ENCODE data around the gene NEU3.
"Not testable (repeated sequence)": the region's sequence is repeated elsewhere in the genome, so short reads cannot be mapped to it uniquely, and the experiment has no call there.

The NEU3 gene, protein sequence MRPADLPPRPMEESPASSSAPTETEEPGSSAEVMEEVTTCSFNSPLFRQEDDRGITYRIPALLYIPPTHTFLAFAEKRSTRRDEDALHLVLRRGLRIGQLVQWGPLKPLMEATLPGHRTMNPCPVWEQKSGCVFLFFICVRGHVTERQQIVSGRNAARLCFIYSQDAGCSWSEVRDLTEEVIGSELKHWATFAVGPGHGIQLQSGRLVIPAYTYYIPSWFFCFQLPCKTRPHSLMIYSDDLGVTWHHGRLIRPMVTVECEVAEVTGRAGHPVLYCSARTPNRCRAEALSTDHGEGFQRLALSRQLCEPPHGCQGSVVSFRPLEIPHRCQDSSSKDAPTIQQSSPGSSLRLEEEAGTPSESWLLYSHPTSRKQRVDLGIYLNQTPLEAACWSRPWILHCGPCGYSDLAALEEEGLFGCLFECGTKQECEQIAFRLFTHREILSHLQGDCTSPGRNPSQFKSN

DNA sequence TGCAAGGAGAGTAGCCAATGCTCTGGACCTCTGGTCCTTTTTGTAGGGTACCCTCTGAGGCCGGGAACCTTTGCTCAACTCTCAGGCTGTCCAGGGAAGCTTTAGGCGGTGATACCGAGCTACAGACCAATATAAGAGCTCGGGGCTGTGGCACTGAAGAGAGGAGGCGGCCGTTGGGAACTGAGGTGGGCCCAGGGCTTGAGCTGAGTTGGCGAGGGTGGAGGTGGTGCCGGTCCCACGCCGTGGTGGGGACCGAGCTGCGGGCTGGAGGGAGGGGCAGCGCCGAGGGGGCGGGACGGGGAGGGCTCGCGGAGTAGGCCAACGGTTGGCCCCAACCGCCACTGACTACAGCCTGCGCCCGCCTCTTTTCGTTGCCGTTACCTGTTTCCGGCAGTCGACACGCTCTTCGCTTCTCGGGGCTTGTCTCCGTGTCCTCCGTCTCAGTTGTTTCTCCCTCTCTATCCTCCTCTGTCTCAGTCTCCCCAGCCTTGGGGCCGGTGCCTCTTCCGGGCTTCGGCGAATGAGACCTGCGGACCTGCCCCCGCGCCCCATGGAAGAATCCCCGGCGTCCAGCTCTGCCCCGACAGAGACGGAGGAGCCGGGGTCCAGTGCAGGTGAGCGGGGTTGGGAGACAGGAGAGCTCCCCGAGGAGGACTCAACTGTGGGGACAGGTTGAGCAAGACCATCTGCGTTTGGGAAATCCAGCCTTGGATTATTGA, at the start of gene NEU3:
TSS of gene NEU3 (plus strand) at position 393 of the 719 bp plus-strand sequence. CDS start at position 521, 128 bp downstream.
- DNase-seq (ENCODE audit: low spot score) = peak; percentile 47

DNA sequence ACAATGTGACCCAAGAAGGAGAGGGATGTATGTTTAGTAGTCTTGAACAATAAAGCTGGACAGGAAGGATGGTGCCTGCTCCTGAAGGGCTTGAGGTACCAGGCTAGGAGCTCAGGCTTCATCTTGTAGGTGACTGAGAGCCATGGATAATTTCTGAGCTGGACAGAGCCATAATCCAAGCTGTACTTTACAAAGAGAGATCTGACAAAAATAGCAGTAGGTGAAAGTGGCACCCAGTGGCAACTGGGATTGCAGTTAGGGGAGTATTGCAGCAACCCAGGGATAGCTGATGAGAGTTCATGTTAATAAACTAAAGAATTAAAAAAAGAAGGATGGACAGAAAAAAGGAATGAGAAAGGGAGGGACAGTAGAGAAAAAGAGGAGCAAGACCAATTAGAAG, 47.2 kb upstream of the NEU3 start:
- no peak for DNase-seq (ENCODE audit: low spot score)

DNA sequence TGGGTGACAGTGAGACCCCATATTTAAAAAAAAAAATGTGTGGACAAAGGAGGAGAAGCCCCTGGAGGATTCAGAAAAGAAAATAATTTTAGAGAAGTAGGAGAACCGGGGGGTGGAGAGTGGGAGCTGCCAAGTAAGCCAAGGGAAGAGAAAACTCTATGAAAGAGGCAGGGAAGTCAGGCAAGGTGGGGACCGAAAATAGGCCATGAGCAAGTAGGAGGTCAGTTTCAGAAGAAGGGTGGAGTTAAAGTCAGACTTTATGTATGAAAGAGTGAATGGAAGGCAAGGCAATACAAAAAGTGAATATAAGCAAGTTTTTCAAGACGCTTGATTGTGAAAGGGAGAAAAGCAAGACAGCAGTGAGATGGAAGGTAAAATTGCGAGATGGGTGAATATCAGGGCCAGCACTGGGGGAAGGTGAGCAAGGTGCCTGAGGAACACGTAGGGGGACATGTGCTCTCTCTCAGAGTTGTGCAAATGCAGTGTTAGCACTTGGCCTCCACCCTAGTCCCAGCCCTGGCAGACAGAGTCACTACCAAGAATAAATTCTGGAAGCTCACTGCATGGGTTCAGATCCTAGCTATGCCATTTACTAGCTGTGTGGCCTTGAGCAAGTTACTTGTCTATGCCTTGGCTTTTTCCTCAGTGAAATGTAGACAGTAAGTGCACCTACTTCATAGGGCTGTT, 46.5 kb upstream of the NEU3 start:
- DNase-seq (ENCODE audit: low spot score) = no peak

DNA sequence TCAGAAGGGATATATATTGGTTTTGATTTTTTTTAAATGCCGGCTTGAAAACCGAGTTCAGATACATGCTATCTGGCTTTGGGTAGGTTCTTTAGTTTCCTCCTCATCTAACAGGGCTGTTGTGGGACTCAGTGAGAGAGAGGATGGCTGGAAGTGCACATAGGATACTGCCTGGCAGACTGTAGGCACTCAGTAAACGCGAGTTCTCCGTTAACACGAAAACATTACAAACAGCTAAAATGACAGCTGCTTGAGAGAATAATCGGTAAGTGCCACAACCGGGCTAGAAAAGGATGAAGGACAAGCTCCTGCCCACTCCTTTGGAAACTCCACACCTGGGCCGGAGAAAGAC, 40.2 kb upstream of the NEU3 start:
- no peak for DNase-seq (ENCODE audit: low spot score)

DNA sequence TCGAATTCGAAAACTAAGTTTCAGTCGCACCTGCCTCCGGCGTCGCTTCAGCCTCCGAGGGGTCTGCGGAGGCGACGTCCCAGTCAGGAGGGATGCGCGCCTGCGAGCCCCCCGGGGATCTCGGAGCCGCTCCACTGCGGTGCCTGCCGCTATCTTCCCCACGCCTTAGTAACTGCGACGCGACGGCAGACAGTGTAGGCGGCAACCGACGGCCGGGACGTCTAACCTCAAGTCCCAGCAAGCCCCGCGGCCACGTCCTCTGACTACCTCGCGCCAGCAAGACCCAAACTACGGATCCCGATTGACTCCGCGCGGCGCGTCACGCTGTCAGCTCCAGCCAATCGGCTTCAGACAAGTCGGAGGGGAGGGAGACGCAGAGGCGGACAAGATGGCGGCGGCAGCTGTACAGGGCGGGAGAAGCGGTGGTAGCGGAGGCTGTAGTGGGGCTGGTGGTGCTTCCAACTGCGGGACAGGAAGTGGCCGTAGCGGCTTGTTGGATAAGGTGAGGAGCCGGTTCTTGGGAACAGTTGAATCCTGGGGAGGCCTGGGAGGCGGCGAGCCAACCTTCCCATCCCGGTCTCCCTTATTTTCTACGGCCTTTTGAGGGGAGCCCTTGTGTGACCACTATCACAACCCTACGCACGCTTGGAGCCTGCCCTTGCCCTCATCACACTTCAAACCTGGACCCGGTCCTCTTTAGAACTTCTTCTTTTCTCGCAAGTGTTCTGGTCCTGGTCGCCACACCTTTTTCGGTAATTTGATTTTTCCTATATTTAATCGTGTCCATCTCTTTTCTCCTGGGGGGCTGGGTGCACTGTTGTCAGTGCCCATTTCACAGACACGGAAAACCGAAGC, 39.6 kb upstream of the NEU3 start, which contains the start of the genes SPCS2 and XRRA1:
TSS of gene SPCS2 (plus strand) at position 369 of the 855 bp plus-strand sequence. CDS start at position 389, 20 bp downstream.
TSS of gene XRRA1 (minus strand) at position 194 of the 855 bp plus-strand sequence. CDS start 8,213 bp downstream, outside the sequence.
- peak; percentile 98 for DNase-seq (ENCODE audit: low spot score)

DNA sequence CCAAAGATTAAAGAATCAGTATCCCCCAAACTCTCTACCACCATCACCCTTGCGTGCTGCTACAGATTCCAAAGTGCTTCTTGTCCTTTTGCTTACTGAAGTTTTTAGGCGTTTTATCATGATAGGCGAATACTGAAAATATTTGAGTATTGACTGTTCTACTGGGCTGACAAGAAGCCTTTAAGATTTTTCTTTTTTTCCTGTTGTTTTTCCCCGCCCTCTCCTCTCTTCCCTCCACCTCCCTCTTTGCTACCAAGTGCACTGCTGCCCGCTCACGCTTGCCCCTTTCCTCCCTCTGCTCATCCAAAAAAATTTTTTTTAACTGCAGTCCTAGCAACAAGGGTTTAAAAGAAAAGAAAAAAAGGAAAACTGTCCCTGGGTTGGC, 39.0 kb upstream of the NEU3 start:
- DNase-seq (ENCODE audit: low spot score) = no peak

DNA sequence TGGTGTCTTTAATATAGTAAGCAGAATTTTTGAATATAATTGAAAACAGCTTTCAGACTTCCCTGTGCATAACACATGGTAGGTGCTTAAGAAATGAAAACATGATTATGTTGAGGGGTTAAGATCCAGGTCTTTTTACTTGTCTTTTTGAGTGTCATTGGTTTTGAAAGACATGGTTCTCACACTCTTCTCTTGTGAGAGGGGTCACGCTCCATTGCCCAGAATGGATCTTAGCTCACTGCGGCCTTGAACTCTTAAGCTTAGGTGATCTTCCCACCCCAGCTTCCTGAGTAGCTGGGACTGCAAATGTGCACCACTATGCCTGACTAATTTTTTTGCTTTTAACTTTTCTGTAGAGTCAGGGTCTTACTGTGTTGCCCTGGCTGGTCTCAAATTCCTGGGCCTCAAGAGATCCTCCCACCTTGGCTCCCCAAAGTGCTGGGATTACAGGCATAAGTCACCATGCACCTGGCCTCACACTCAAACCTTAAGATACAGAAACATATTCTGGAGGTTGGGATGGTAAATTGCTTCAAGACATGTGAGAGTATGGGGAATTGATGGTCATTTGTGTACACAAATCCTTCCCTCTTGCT, 38.3 kb upstream of the NEU3 start:
- no peak for DNase-seq (ENCODE audit: low spot score)

DNA sequence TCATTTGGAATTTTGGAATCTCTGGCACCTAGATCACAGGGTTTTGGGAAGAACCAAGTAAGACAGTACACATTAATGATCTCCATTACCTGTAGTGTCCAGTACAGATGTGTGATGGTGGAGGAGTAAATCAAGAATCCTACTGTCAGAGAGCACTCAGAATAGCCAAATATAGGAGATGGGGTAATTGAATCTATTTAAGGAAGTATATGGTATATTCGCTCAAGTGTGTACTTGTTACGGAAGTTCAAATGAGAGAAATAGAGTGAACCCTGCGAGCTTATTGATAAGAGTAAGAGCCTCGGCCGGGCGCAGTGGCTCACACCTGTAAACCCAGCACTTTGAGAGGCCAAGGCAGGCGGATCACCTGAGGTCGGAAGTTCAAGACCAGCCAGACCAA, 37.5 kb upstream of the NEU3 start:
- DNase-seq (ENCODE audit: low spot score) = no peak

DNA sequence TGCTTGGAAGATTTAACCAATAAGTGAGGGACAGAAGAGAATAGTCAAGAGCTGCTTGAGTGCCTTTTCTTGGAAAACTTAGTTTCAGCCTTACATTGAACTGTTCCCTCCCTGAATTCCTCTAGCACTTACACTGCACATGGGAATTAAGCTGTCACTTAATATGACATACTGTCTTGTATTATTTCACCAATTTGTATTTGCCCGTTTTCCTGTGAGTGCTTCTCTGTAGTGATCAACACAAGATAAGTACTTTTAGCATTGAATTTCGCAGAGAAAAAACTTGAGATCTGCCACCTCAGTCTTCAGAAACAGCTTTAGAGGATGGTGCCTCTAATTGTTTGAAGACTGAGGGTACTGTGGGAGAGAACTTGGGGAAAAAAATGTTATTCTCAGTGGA, 36.0 kb upstream of the NEU3 start:
- DNase-seq (ENCODE audit: low spot score) = no peak

DNA sequence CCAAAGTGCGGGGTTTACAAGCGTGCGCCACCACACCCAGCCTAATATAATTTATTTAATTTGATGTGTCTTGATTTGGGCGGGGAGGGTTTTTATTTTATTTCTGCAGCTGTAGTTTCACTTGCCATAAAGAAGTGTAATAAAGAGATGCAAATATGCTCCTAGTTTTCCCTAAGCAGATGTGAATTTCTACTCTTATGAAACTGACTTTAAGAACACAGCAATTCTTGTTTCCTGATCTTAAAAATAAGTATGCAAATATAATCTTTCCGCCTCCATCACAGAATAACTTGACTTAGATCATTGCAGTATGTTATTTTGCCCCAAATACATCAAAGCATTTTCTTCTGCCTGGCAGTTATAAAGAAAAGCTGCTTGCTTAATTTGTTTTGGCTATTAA, 35.3 kb upstream of the NEU3 start:
- no peak for DNase-seq (ENCODE audit: low spot score)

DNA sequence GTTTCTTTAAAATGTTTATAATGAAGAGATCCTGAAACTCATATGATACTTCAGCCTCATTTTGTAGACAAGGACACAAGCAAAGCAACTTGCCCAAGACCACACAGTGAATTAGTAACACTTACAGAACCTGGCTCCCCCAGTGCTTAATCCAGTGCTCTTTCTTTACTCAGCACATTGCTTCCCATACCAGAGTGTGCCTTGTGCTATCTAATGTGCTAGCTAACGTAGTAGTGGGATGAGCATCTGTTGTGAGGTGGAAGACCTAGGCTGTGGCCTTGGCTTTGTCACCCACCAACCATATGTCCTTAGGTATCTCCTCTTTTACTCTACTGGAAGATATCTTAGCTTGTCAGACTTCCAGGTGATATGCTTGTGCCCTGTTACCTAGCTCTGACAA, 34.5 kb upstream of the NEU3 start:
- DNase-seq (ENCODE audit: low spot score) = no peak

DNA sequence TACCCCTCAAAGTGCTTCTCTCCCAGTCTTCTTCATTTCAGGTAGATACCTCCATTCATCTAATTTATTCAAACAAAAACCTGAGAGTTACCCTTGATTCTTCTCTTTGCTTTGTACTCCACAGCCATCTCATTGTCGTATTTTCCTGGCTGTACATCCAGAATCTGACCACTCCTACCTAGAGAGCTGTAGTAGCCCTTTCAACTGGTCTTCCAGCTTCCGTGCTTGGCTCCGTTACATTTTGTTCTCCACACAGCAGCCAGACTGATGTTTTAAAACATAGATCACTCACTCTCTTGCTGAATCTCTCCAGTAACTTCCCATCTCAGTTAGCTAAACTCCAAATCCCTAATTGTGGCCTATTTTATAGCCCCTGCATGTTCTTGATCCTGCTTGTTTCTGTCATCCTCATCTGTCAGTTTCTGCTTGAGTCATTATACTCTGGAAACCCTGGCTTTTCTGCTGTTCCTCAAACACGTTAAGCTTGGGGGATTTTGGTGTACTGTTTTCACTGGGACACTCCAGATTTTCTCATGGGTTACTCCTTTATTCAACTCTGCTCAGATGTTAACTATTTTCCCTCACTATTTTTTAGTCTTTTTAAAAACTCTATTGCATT, 32.2 kb upstream of the NEU3 start:
- no peak for DNase-seq (ENCODE audit: low spot score)

DNA sequence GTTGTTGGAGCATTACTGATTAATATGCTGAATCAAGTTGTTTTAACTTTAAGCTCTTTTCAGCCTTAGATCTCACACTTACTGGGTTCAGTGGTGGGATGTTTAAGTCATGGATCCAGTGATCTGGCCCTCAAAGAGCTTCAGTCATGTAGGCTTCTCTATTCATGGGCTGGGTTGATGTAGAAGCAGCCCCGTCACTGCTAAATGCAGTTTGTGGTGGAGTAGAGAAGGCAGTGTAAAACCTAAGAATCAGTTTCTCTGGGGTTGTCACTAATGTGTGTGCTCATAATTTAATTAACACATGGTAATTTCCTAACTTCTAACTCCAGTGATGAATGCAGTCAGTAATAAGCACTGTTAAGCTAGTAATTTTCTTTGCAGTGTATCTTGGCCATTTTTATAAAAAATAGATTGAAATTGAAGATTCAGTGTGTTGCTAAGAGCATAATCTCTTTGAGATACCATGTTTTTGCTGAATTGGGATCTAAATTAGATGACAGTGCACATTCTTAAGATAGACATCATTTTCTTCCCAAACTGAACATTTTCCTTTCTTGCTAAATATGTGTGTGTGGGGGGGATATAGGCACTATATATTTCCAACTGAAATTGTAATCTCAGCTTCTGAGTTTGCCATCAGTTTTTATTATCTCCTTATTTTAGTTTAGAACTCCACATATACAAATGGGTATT, 30.6 kb upstream of the NEU3 start:
- no peak for DNase-seq (ENCODE audit: low spot score)

DNA sequence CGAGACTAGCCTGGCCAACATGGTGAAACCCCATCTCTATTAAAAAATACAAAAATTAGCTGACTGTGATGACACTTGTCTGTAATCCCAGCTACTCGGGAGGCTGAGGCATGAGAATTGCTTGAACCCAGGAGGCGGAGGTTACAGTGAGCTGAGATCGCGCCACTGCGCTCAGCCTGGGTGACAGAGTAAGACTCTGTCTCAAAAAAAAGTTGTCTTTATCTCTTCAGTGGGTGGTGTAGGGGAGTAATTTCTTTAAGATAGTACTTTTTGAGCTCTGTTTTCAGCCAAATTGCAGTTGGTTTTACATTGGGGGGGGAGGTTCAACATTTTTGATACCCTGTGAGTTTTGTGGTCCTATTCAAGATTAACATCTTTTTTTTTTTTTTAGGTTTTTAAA, 28.6 kb upstream of the NEU3 start:
- DNase-seq (ENCODE audit: low spot score) = not testable (repeated sequence)

DNA sequence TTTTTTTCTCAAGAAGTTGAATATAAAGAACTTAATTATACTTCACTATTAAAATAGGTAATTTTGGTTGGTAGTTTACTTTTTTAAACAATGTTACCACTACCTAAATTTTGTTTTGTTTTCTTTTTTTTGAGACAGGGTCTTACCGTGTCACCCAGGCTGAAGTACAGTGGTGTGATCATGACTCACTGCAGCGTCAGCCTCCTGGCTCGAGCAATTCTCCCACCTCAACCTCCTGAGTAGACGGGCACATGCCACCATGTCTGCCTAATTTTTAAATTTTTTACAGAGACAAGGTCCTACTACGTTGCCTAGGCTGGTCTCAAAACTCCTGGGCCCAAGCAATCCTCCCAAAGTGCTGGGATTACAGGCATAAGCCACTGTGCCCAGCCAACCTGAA, 22.1 kb upstream of the NEU3 start:
- no peak for DNase-seq (ENCODE audit: low spot score)

DNA sequence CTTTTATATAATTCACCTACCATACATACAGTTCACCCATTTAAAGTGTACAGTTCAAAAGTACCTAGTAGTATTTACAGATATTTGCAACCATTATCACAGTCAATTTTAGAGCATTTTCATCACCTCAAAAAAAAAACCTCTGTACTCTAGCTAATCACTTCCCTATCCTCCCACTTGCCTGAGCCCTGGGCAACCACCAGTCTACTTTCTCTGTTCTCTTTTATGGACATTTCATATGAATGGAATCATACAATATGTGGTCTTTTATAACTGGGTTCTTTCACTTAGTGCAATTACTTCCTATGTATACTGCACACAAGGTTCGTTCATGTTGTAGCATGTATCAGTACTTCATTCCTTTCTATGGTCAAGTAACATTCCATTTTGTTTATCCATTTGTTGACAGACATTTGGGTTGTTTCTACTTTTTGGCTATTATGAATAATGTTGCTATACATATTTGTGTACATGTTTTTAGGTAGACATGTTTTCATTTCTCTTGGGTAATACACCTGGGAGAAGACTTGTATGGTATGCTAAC, 17.8 kb upstream of the NEU3 start:
- DNase-seq (ENCODE audit: low spot score) = no peak

DNA sequence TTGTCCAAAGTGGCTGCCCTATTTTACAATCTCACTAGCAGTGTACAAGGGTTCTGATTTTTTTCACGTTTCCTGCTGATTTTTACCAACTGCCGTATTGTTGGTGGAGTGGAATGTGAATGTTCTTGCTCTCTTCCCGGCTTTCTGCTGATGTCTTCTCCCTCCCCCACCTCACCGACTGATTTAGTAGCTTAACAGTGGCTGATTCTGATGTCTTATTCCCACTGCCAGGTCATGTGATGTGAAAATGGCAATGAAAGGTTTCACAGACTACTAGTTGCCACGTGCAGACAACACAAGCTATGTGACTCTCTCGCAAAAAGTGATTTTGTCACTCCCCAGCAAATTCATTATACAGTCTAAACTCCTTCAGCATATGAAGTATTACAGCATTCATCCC, 17.3 kb upstream of the NEU3 start:
- peak; percentile 64 for DNase-seq (ENCODE audit: low spot score)

DNA sequence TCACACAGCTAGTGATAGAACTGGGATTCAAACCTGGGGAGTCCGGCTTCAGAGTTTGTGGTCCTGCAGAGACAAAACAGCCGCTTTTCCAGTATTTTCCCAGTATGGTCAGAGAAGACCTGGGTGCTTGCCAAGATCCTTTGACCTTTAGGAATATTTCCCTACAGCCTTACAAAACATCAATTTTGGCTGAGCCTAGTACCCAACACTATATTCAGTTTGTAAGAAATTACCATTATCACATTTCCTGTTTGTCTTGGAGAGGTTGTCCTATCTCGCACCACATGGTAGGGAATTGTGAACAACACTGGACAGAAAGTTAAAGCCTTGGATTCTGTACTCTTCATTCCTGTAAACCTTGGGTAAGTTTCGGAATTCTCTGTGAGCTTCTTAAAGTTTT, 10.7 kb upstream of the NEU3 start:
- no peak for DNase-seq (ENCODE audit: low spot score)

DNA sequence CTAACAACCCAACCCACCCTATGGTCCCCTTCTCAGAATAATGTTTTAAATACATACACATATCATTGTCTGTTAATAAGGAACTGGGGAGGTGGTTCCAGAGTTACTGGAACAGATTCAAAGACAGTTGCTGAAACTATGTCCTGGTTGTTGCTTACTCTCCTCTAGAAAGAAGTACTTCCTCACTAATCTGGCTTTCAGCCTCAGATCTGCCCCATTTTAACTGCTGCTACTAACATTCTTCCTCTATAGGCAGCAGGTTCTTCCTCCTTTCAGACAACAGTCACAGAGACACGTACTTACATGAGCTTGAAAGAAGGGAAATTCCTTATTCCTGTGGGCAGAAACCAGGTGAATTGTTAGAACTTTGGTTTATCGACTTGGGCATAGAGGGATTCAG, 8.1 kb upstream of the NEU3 start:
- no peak for DNase-seq (ENCODE audit: low spot score)

DNA sequence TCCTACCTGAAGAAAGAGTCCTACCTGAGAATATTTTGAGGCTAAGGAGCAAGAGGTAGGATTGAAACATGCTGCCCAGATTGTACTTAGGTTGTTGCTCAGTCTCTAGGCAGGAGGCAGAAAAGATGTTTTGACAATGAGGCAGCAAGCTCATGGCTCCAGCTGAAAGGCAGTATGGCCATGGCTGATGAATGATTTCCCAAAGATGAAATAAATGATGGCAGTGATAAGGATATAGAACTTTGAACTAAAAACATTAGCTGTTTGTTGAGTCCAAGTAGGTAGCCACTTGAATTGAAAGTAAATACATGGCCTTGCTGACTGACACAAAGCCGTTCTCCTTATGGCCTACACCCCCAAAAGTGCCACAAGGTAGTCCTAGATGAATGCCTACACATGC, 6.8 kb upstream of the NEU3 start:
- no peak for DNase-seq (ENCODE audit: low spot score)
